ENCODE results near the gene CNTN5. TPM values are rescaled to one million over a fixed set of nuclear protein-coding genes. Genes with fewer than 3 reads are reported as not detected.

The CNTN5 gene
- total RNA-seq, 2 donors from 2014 or later = 1.4 to 3.3 TPM

- no peaks in the 10 kb centered on the region for H3K36me3 Mint-ChIP-seq (ENCODE audit: low read depth)
- H3K4me1 ChIP-seq (ENCODE audit: control insufficient read depth, insufficient read depth, low read length) = no peaks in the 10 kb centered on the region
- H3K36me3 ChIP-seq (ENCODE audit: control insufficient read depth, insufficient read depth, low read length) = no peaks in the 10 kb centered on the region
- no peak overlapping the region for H3K9ac ChIP-seq (ENCODE audit: extremely low read depth, low read length, poor library complexity, severe bottlenecking)
- 98% methylated on average over 2 of the region's 2 CpGs; no CpG with 5 or more reads in 1 of the 2 experiments for WGBS, 2 experiments (ENCODE audit: insufficient coverage in 1 of 2, insufficient read length in 1 of 2)
- H3K27ac Mint-ChIP-seq = no peak overlapping the region
- H3K4me3 ChIP-seq (ENCODE audit: low read length) = no peak overlapping the region
- TF ChIP-seq, protein P1, sequence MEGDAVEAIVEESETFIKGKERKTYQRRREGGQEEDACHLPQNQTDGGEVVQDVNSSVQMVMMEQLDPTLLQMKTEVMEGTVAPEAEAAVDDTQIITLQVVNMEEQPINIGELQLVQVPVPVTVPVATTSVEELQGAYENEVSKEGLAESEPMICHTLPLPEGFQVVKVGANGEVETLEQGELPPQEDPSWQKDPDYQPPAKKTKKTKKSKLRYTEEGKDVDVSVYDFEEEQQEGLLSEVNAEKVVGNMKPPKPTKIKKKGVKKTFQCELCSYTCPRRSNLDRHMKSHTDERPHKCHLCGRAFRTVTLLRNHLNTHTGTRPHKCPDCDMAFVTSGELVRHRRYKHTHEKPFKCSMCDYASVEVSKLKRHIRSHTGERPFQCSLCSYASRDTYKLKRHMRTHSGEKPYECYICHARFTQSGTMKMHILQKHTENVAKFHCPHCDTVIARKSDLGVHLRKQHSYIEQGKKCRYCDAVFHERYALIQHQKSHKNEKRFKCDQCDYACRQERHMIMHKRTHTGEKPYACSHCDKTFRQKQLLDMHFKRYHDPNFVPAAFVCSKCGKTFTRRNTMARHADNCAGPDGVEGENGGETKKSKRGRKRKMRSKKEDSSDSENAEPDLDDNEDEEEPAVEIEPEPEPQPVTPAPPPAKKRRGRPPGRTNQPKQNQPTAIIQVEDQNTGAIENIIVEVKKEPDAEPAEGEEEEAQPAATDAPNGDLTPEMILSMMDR (conservative IDR thresholded peaks at IDR 0.05) = no peak
- H3K4me3 Mint-ChIP-seq = no peak overlapping the region
- DNase-seq = no peak
- H3K27me3 ChIP-seq (ENCODE audit: control insufficient read depth, insufficient read depth, low read length, poor library complexity, severe bottlenecking) = no peaks in the 10 kb centered on the region
- H3K9me3 Mint-ChIP-seq = no peaks in the 10 kb centered on the region
- peaks cover 4% of the 10 kb centered on the region for H3K4me1 Mint-ChIP-seq
- H3K9me3 ChIP-seq (ENCODE audit: control insufficient read depth, low read length) = no peaks in the 10 kb centered on the region
- no peak overlapping the region for H3K27ac ChIP-seq (ENCODE audit: low read depth, low read length)
- no peaks in the 10 kb centered on the region for H3K27me3 Mint-ChIP-seq (ENCODE audit: insufficient read depth)
Measured at GRCh38 chr11:99589771-99590170, 569.0 kb downstream of the CNTN5 start.

DNA sequence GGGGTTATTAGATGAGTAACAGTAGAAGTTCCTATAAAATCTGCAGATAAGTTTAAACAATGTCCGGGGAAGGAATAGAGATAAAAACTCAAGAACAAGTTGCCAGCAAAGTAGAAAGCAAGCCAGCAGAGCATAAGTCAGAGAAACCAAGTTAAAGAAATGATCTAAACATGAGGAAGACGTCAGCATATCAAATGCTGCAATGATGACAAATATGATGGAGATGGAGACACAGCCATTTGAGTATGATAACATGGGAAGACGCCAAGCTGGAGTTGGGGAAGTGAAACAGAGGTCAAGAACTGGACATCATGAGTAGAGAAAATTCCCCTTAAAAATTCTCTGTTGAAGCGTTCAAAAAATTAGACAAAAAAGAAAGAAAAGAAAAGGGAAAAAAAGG is 571.5 kb downstream of the CNTN5 start:
- Histone ChIP-seq H3K4me3 (ENCODE audit: low read length) (no peak overlapping the region), H3K36me3 (ENCODE audit: control insufficient read depth, insufficient read depth, low read length) (no peaks in the 10 kb centered on the region), H3K27ac (ENCODE audit: low read depth, low read length) (no peak overlapping the region), H3K9ac (ENCODE audit: extremely low read depth, low read length, poor library complexity, severe bottlenecking) (no peak overlapping the region), H3K4me1 (ENCODE audit: control insufficient read depth, insufficient read depth, low read length) (no peaks in the 10 kb centered on the region), H3K27me3 (ENCODE audit: control insufficient read depth, insufficient read depth, low read length, poor library complexity, severe bottlenecking) (no peaks in the 10 kb centered on the region), H3K9me3 (ENCODE audit: control insufficient read depth, low read length) (no peaks in the 10 kb centered on the region)
- Mint-ChIP-seq H3K9me3 (no peaks in the 10 kb centered on the region), H3K27me3 (ENCODE audit: insufficient read depth) (no peaks in the 10 kb centered on the region), H3K36me3 (ENCODE audit: low read depth) (no peaks in the 10 kb centered on the region), H3K27ac (no peak overlapping the region), H3K4me3 (no peak overlapping the region), H3K4me1 (peaks cover 14% of the 10 kb centered on the region)
- DNase-seq = no peak
- 75 to 89% methylated on average over 4 of the region's 4 CpGs for WGBS, 2 experiments (ENCODE audit: insufficient coverage in 1 of 2, insufficient read length in 1 of 2)
- TF ChIP-seq, protein P1 (conservative IDR thresholded peaks at IDR 0.05) = no peak

DNA sequence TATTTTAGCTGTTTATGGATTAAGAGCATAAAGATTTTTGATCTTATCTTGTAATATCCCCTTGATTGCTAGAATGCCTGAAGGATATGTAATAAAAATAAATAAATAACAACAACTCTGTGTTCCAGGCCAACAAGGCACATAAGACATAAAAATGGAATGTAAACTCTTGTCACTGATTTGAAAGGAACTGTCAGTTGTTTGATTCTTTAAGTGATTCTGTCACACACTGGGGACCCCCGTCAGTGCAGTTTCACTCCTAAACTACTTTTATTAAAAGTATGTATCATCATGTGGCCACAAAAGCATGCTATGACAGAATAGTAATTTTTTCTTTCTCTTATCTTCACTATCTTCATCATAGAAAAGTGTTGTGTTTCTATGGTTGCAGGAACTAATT is 572.4 kb downstream of the CNTN5 start:
- 86% methylated on average over 1 of the region's 1 CpG; no CpG with 5 or more reads in 1 of the 2 experiments for WGBS, 2 experiments (ENCODE audit: insufficient coverage in 1 of 2, insufficient read length in 1 of 2)

More for the DNA sequence above, 572.4 kb downstream of the CNTN5 start:
- no peak overlapping the region for H3K4me3 Mint-ChIP-seq
- H3K36me3 Mint-ChIP-seq (ENCODE audit: low read depth) = no peaks in the 10 kb centered on the region
- TF ChIP-seq, protein P1 (conservative IDR thresholded peaks at IDR 0.05) = no peak
- H3K4me1 ChIP-seq (ENCODE audit: control insufficient read depth, insufficient read depth, low read length) = no peaks in the 10 kb centered on the region
- no peak overlapping the region for H3K9ac ChIP-seq (ENCODE audit: extremely low read depth, low read length, poor library complexity, severe bottlenecking)
- H3K9me3 Mint-ChIP-seq = no peaks in the 10 kb centered on the region
- no peak overlapping the region for H3K27ac Mint-ChIP-seq
- DNase-seq = no peak
- H3K27me3 Mint-ChIP-seq (ENCODE audit: insufficient read depth) = no peaks in the 10 kb centered on the region
- H3K27ac ChIP-seq (ENCODE audit: low read depth, low read length) = no peak overlapping the region
- peaks cover 14% of the 10 kb centered on the region for H3K4me1 Mint-ChIP-seq
- H3K36me3 ChIP-seq (ENCODE audit: control insufficient read depth, insufficient read depth, low read length) = no peaks in the 10 kb centered on the region
- no peak overlapping the region for H3K4me3 ChIP-seq (ENCODE audit: low read length)
- no peaks in the 10 kb centered on the region for H3K9me3 ChIP-seq (ENCODE audit: control insufficient read depth, low read length)
- H3K27me3 ChIP-seq (ENCODE audit: control insufficient read depth, insufficient read depth, low read length, poor library complexity, severe bottlenecking) = no peaks in the 10 kb centered on the region
